SKM-1 (cell line): ENCODE results near the gene CGB2.
"Not testable (repeated sequence)": the region's sequence is repeated elsewhere in the genome, so short reads cannot be mapped to it uniquely, and the experiment has no call there.

Experiments used
- DNase-seq: peaks from one replicate; lab custom pipeline; 2025; ENCODE audit not compliant: unreplicated experiment; lab: John Stamatoyannopoulos, UW

Gene CGB2

DNA sequence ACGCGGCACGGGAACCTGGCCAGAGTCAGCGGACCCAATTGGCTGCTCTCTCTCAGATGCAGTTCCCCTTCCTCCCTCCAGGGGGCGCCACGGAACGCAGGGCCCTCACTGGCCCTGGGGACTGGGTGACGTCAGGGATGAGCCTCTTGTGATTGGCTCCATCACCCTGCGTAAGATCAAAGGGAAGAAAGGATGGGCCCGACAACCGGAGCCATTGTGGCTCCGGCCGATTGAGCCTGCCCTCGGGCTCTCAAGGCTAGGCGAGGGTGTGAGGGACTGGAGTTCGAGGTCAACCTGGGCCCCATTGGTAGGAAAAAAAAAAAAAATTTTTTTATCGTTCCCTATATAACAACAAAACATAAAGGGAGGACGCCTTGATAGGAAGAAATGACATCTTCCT, 5.1 kb downstream of the CGB2 start, which contains the start of gene CGB1:
TSS of gene CGB1 (minus strand) at position 81 of the 400 bp plus-strand sequence. CDS start 184 bp downstream, outside the sequence.
- DNase-seq, result not testable (repeated sequence)

DNA sequence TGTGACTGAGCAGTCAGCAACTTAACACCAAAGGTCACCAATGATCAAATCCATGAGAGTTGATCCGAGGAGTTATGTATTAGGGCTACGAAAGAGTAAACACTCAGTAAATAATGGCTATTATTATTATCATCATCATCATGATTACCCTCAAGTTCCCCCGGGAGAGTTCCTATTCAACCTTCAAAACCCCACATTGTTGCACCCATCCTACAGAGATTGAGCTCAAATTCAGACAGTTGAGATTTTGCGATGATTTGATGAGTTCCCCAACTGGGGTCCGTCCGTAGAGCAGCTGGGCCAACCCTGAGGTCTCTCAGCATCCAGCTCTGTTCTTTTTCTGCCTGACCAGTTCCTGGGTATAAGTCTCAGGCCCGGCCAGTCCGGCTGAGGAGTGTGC, 6.4 kb downstream of the CGB2 start:
- DNase-seq, result not testable (repeated sequence)

DNA sequence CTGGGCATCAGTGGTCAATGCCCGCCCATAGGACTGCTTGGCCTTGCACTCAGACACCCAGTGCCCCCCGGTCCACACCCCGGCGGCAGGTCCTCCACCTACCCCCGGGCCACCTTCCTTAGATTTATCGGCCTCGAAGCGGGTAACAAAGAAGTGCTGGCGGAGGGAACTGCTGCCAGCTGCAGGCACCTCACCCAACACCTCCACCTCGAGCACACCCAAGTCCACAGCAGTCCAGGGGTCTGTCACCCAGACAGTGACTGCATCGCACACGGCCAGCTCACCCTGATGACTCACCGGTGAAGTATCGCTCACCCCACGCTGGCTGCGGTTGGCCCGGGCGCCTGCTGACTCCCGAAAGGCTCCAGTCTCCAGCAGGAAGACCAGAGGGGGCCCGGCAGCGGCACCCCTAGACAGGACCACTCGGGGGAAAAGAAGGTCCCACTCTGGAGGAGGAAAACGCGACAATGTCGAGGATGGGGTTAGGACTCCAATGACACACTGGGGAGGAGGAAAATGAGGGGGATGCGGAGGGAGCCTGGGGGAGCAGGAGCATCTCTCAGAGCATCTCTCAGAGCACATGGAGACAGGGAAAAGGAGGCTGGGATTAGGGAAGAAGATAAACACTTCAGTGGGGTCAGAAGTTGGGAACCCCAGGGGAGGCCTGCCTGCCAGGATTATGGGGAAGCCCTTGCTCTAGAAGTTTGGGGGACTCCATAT, 7.0 kb downstream of the CGB2 start:
- not testable (repeated sequence) for DNase-seq

DNA sequence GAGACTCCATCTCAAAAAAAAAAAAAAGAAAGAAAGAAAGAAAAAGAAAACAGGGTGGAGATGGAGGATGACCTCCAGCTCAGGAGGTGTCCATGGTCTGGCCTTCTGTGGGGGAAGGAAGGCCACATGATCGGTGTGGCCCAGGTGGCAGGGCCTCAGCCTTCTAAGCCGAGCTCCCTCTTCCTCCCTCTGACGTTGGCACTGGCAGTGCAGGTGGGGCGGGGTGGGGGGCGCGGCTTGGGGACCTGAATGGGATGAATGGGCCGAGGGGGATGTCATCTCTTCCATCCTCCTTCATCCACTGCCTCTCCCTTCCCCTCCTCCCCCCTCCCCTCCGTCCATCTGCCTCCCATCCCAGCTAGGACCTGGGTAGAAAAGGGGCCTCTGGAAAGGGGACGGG, 8.0 kb downstream of the CGB2 start:
- DNase-seq, result not testable (repeated sequence)

DNA sequence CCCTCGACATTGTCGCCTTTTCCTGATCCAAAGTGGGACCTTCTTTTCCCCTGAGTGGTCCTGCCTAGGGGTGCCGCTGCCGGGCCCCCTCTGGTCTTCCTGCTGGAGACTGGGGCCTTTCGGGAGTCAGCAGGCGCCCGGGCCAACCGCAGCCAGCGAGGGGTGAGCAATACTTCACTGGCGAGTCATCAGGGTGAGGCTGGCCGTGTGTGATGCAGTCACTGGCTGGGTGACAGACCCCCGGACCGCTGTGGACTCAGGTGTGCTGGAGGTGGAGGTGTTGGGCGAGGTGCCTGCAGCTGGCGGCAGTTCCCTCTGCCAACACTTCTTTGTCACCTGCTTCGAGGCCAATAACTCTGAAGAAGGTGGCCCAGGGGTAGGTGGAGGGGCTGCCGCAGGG, 10.5 kb downstream of the CGB2 start:
- DNase-seq, result no peak

DNA sequence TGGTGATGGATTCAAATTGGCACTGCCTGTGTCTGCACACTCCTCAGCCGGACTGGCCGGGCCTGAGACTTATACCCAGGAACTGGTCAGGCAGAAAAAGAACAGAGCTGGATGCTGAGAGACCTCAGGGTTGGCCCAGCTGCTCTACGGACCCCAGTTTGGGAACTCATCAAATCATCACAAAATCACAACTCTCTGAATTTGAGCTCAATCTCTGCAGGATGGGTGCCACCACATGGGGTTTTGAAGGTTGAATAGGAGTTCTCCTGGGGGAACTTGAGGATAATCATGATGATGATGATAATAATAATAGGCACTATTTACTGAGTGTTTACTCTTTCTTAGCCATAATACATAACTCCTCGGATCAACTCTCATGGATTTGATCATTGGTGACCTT, 11.0 kb downstream of the CGB2 start:
- DNase-seq, result not testable (repeated sequence)

DNA sequence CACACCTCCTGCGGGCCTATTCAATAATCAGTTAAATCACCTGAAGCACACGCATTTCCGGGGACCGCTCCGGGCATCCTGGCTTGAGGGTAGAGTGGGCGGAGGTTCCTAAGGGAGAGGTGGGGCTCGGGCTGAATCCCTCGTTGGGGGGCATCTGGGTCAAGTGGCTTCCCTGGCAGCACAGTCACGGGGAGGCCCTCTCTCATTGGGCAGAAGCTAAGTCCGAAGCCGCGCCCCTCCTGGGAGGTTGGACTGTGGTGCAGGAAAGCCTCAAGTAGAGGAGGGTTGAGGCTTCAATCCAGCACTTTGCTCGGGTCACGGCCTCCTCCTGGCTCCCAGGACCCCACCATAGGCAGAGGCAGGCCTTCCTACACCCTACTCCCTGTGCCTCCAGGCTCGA, 11.9 kb downstream of the CGB2 start, which contains the start of gene CGB5:
TSS of gene CGB5 (plus strand) at position 301 of the 400 bp plus-strand sequence. CDS start 362 bp downstream, outside the sequence.
- DNase-seq, result not testable (repeated sequence)

DNA sequence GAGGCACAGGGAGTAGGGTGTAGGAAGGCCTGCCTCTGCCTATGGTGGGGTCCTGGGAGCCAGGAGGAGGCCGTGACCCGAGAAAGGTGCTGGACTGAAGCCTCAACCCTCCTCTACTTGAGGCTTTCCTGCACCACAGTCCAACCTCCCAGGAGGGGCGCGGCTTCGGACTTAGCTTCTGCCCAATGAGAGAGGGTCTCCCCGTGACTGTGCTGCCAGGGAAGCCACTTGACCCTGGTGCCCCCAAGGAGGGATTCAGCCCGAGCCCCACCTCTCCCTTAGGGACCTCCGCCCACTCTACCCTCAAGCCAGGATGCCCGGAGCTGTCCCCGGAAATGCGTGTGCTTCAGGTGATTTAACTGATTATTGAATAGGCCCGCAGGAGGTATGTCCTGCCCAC, 17.3 kb downstream of the CGB2 start, which contains the start of gene CGB8:
TSS of gene CGB8 (minus strand) at position 101 of the 400 bp plus-strand sequence. CDS start 372 bp downstream, outside the sequence.
- DNase-seq, result not testable (repeated sequence)

DNA sequence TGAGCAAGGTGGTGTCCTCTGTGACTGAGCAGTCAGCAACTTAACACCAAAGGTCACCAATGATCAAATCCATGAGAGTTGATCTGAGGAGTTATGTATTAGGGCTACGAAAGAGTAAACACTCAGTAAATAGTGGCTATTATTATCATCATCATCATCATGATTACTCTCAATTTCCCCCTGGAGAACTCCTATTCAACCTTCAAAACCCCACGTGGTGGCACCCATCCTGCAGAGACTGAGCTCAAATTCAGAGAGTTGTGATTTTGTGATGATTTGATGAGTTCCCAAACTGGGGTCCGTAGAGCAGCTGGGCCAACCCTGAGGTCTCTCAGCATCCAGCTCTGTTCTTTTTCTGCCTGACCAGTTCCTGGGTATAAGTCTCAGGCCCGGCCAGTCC, 18.1 kb downstream of the CGB2 start:
- DNase-seq, result not testable (repeated sequence)

DNA sequence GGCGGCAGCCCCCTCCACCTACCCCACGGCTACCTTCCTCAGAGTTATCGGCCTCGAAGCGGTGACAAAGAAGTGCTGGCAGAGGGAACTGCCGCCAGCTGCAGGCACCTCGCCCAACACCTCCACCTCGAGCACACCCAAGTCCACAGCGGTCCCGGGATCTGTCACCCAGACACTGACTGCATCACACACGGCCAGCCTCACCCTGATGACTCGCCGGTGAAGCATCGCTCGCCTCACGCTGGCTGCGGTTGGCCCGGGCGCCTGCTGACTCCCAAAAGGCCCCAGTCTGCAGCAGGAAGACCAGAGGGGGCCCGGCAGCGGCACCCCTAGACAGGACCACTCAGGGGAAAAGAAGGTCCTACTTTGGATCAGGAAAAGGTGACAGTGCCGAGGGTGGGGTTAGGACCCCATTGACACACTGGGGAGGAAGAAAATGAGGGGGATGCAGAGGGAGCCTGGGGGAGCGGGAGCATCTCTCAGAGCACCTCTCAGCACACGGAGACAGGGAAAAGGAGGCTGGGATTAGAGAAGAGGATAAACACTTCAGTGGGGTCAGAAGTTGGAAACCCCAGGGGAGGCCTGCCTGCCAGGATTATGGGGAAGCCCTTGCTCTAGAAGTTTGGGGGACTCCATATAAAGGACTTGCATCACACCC, 18.8 kb downstream of the CGB2 start:
- not testable (repeated sequence) for DNase-seq

DNA sequence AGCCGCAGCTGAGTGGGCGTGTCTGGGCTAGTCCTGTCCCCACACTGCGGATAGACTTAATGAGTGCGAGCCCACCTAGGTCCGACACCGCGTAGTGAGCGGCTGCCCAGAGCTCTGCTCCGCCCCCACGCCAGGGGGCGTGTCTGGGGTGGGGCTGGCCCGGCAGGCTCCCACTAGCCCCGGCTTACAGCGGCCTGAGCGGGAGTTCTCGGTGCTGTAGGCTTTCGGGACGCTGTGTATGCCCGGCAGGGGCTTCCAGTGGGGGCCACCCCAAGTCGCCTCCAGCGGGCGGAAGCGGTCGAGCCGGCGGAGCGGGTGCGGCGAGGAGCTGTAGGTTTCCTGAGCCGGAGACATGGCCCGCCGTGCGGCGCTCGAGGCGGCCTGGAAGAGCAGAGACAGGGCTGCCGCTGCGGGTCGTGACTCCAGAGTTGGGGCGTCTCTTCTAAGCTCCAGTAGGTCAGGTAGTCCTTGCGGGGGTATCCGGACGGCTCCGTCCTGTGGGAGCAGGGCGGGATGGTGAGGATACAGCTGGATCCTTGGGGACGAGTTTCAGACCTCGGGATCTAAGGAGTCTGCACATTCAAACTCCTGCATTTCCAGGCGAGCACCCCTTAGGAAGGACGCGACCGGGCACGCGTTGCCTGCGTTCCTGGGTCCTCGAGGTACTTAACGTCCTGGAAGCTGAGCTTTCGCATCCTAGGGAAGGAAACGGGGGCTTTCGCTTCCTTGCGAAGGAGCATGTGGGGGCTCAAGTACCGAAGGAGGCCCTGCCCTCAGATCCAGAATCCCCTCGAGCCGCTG, 24.6 kb downstream of the CGB2 start:
- no peak for DNase-seq

DNA sequence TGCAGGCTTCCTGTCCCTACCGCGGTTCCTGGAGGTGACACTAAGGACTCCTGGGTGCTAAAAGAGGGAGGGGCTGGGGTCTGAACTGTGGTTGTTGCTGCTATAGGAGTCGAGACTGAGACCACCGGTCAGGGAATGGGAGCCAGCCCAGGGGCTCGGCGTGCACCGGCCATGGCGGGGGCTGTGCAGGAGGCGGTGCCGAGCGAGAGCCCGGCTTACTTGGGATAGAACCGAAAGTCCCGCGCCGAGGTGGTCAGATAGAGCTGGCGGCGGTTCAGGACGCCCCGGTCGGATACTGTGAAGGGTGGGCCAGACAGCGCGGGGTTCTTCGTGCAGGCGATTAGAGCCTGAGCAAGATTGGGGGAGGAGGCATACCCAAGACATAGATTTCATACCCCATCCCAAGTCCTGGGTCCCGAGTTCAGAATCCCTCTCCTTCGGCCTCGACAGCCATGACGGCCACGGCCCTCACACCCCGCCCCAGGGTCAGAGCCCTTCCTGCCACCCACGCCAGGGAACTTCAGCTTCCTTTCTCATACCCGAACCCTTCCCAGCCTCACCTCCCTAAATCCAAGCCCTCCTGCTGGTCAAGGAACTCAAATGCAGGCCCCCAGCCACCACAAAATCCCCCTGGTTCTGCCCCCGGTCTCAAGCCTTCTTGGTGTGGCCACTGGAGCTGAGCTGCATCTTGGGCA, 25.4 kb downstream of the CGB2 start:
- DNase-seq, result not testable (repeated sequence)

DNA sequence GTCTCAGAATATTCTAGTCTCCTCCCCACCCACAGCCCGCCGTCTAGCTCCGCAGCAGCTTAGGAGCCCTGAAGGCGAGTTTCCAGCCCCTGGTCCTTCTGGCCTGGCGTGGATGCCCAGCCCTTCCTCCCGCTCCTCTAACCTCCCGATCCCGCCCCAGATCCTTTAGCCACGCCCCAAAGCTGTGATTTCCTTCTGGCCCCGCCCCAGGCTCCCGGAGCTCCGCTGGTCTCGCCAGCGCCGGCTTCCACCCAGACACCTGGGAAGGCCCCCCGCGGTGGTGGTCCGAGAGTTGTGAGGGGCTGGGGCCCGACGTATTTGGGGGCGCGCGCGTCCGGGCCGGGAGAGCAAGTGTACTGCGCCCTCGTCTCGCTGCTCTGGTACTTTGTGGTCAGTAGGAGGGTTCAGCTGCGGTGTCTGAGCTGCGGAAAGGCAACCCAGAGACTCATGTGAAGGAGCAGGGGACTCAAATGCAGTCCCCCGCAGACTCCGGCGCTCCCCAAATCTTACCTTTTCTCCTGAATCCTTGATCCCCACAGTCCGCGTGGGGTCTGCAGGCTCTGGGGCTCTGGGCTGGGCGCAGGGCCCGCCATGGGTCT, 26.0 kb downstream of the CGB2 start, which contains the start of gene CGB7:
TSS of gene CGB7 (minus strand) at position 114 of the 599 bp plus-strand sequence. CDS start 2,374 bp downstream, outside the sequence.
- DNase-seq, result no peak

DNA sequence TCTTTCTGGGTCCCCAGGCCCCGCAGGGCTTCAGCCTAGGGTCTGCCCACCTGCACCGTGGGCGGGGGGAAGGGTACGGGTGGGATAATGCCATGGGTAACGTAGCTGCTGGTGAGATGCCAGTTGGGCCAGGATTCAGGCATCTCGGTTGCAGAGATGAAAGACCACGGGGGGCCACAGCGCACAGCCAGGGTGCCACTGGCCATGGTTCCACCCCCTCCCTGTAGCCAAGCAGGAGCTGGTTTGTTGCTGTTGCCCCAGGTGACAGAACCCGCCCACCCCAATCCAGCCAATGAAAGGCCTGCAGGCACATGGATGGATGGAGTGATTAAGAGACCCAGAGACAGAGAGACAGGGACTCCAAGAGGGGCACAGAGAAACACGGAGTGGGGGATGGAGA, 26.9 kb downstream of the CGB2 start:
- no peak for DNase-seq

DNA sequence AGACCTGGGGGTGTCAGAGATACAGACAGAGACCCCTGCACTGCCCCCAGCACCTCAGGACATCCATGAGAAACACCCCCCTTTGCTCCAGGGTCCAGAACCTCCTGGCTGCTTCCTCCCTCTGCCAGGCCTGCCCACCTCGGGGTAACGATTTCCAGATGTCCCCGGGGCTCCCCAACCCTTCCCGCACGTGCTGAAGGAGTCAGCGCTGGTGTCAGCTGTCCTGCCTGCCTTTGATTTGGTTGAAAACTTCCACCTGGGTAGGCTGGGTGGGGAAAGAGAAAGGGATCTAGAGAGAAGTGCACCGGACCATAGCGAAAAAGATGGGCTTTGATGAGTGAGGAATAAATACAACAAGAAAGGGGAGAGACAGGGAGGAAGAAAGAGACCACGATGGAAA, 27.4 kb downstream of the CGB2 start:
- no peak for DNase-seq

DNA sequence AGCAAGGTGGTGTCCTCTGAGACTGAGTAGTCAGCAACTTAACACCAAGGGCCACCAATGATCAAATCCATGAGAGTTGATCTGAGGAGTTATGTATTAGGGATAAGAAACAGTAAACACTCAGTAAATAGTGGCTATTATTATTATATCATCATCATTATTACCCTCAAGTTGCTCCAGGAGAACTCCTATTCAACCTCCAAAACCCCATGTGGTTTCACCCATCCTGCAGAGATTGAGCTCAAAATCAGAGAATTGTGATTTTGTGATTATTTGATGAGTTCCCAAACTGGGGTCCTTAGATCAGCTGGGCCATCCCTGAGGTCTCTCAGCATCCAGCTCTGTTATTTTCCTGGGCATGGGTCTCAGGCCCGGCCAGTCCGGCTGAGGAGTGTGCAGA, 29.3 kb downstream of the CGB2 start:
- DNase-seq, result no peak

DNA sequence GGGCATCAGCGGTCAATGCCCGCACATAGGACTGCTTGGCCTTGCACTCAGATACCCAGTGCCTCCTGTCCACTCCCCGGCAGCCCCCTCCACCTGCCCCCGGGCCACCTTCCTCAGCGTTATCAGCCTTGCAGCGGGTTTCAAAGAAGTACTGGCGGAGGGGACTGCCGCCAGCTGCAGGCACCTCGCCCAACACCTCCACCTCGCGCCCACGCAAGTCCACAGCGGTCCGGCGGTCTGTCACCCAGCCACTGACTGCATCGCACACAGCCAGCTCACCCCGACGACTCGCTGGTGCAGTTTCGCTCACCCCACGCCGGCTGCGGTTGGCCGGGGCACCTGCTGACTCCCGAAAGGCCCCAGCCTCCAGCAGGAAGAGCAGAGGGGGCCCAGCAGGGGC, 29.8 kb downstream of the CGB2 start:
- DNase-seq, result no peak

DNA sequence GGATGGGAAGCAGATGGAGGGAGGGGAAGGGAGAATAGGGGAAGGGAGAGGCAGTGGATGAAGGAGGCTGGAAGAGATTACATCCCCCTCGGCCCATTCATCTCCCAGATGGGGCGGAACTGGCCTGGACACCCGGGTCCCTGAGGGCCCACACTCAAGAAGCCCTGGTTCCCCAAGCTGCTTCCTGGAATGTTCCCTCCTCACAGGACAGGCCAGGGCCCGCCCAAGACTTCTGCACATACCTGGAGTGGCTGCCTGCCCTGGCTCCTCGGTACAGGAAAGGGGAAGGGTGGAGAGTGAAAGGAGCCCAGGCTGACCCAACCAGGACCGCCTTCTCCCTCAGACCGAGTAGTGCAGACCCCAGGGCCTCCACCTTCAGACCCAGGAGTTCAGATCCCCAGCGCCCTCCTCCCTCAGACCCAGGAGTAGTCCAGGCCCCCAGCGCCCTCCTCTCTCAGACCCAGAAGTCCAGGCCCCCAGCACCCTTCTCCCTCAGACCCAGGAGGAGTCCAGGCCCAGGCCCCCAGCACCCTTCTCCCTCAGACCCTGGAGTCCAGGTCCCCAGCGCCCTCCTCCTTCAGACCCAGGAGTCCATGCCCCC, 32.4 kb downstream of the CGB2 start:
- no peak for DNase-seq

DNA sequence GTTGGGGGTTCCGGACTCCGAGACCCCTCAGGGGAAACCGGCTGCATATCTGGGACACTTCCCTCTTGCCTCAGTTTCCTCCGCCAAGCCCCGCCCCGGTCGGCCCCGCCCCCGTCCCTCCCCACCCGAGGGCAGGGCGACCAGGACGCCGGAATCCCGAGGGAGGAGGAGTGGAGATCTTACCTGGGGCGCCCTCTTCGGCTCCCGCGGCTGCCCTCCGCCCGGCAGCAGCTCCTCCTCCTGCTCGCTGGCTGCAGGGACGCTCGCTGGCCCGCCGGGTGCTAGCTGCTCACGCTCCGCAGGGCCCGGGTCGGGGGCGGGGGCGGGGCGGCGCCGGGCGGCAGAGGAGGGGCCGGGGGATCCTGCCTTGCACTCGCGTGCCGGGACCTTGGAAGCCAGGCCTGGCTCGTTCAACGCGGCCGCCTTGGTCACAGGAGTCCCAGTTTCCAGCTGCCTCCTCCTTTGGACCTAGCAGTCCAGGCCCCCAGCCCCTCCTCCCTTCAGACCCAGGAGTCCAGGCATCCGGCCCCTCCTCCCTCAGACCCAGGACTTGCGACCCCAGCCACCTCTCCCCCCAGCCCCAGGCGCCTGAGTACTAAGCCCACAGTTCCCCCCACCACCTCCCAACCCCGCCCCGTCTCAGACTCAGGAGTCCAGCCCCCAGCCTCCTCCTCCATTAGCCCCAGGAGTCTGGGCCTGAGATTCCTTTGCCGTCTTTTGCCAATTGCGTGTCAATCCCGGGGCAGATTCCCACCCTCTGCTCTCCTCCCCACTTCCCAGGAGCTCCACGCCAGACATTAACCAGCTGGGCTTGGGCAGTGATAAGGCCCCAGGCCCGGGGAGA, 33.3 kb downstream of the CGB2 start, which contains the start of gene NTF4:
TSS of gene NTF4 (minus strand) at position 51 of the 844 bp plus-strand sequence. CDS start 2,821 bp downstream, outside the sequence.
- no peak for DNase-seq
